Activated T-helper 1 cell treated with anti-CD3 and anti-CD28 coated beads, Interleukin-2, amount 50 U/mL, for 16 hours (primary cell): ENCODE results near the gene ERRFI1.
"Not testable (repeated sequence)": the region's sequence is repeated elsewhere in the genome, so short reads cannot be mapped to it uniquely, and the experiment has no call there.

Source experiments
- DNase-seq, 2 donors: peaks; one replicate each; pipeline ENCODE4 v3.0.0-alpha.2; 2020; ENCODE audit warnings: low read depth in 1 of 2, low spot score in 1 of 2

ERRFI1 gene

GRCh38 chr1:8026153-8026975 lies at the start of gene ERRFI1:
TSS of gene ERRFI1 (minus strand) at chr1:8026309. CDS start at chr1:8015619, 10,690 bp downstream.
- peak; percentile 74 to 81 for DNase-seq

- DNase-seq = no peak
These were observed 49.5 kb upstream of the ERRFI1 start for GRCh38 chr1:8075511-8076051.

GRCh38 chr1:8073112-8073855 lies 47.2 kb upstream of the ERRFI1 start:
- no peak for DNase-seq

GRCh38 chr1:8070381-8070811 lies 44.3 kb upstream of the ERRFI1 start:
- no peak for DNase-seq

- DNase-seq = not testable (repeated sequence)
These were observed 43.7 kb upstream of the ERRFI1 start for GRCh38 chr1:8069614-8070320.

GRCh38 chr1:8065369-8065768 lies 39.3 kb upstream of the ERRFI1 start:
- DNase-seq = no peak

- DNase-seq = no peak
These were observed 37.4 kb upstream of the ERRFI1 start for GRCh38 chr1:8063298-8064036.

GRCh38 chr1:8062861-8063260 lies 36.8 kb upstream of the ERRFI1 start:
- no peak for DNase-seq

- no peak for DNase-seq
These were observed 35.7 kb upstream of the ERRFI1 start for GRCh38 chr1:8061673-8062386.

GRCh38 chr1:8061210-8061609 lies 35.1 kb upstream of the ERRFI1 start:
- no peak for DNase-seq

- no peak for DNase-seq
These were observed 33.1 kb upstream of the ERRFI1 start for GRCh38 chr1:8059161-8059622.

GRCh38 chr1:8057779-8058178 lies 31.7 kb upstream of the ERRFI1 start:
- not testable (repeated sequence) for DNase-seq

- no peak for DNase-seq
These were observed 29.9 kb upstream of the ERRFI1 start for GRCh38 chr1:8055973-8056372.

- DNase-seq = no peak
These were observed 27.9 kb upstream of the ERRFI1 start for GRCh38 chr1:8053878-8054567.

- DNase-seq = no peak
These were observed 25.5 kb upstream of the ERRFI1 start for GRCh38 chr1:8051650-8052049.

GRCh38 chr1:8049229-8049628 lies 23.1 kb upstream of the ERRFI1 start:
- not testable (repeated sequence) for DNase-seq

GRCh38 chr1:8047686-8048445 lies 21.8 kb upstream of the ERRFI1 start:
- DNase-seq = no peak

GRCh38 chr1:8047112-8047511 lies 21.0 kb upstream of the ERRFI1 start:
- DNase-seq = no peak

GRCh38 chr1:8046391-8046790 lies 20.3 kb upstream of the ERRFI1 start:
- no peak for DNase-seq
